GM15510 (cell line): ENCODE results near the gene FOXP1.

Experiments used
- POLR2A ChIP-seq: IDR thresholded peaks from 3 replicates; pipeline ENCODE4 v1.6.1; 2011; ENCODE audit warnings: borderline replicate concordance; ENCODE audit not compliant: insufficient read length; ENCODE audit errors: extremely low read depth

FOXP1 gene

GRCh38 chr3:71035314-71035713 lies 548.2 kb downstream of the FOXP1 start:
- TF ChIP-seq POLR2A = no peak

DNA sequence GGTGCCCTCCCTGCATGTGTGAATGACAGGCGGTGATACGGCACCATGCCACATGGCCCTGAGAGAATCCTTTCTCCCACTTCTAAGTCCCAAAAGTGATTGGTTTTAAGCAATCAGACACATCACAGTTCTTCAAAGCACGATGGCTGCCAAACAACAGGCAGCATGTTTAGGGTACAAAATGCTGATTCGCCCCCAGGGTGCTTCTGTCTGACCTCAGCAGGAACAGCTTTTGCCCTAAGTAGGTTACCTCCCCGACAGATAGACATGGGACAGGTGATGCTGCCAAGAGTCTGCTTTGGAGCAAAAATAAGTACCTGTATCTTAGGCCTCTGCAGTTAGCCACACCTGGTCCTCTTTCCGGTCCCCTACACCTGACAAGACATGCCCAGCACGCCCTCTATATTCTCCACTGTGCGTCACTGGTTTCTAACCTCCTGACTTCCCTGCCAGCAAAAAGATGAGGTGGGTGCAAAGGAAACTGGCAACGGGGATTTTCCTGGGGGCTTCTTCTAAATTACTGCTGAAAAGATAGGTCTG lies 549.8 kb downstream of the FOXP1 start:
- no peak for TF ChIP-seq POLR2A

- no peak for TF ChIP-seq POLR2A
These were observed 551.5 kb downstream of the FOXP1 start for GRCh38 chr3:71031914-71032521.

DNA sequence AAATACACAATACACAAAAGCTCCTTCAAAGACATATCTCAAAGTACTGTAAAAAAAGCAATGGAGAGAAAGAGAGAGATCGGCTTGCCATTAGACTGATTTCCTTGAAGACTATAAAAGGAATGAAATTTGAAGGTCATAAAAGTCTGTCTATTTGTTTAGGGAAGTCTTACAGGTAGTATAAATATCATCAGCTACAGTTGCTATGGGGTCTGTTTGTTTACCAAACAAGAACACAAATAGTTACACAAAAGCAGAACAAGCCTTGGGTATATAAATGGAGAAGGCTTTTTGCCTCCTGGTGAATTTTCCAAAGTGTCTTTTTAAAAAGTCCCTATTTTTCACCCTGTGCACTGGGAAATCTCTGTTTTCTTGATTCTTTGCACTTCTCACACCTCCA lies 552.3 kb downstream of the FOXP1 start:
- TF ChIP-seq POLR2A = no peak

DNA sequence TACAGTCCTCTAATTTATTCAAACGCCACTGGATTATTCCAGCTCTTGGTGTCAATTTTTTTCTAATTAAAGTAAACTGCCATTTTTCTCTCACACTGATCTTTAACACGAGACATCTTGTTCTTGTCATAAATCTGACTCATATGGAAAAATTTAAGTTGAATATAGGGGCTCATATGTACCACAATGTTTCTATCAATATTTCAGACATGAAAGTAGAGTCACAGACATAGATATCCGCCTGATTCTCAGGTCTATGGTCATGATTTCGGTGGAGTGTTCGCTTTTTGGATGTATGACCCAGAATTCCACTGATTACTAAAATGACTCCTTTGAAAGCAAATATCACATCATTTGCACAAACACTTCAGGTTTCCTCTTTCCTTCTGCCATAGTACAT lies 552.8 kb downstream of the FOXP1 start:
- TF ChIP-seq POLR2A = no peak

DNA sequence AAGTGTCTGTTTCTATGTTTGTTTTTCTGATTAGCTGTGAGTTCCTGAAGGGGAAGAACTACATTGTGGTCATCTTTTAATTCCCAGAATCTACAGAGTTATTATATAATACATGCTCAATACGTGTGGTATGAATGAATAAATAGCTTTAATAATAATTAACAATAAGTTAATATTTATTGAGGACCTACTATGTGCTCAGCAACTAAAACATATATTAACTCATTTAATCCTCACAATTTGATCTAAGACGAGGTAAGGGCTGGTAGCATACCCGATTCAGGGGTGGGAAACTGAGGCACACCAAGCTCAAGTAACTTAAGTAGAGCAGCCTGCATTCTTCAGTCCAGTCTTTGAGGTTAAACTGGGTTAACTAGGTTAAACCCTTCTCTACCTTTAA lies 553.8 kb downstream of the FOXP1 start:
- TF ChIP-seq POLR2A = no peak

- no peak for TF ChIP-seq POLR2A
These were observed 554.7 kb downstream of the FOXP1 start for GRCh38 chr3:71028802-71029201.

DNA sequence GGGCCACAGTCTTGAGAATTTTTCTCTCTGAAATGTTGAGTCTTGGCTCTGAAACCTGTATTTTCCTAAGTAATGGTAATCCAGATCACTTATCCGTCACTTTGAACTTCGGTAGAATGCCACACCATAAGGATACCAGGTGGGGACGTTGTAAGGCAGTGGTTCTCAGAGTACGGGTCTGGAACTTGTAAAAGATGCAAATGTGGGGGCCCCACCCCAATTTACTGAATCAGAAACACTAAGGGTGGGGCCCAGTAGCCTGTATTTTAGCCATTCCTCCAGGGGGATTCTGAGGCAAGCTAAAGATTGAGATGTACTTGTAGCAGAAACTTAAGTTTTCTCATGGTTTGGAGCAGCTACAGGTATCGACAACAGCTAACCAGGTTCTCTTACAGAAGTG lies 555.3 kb downstream of the FOXP1 start:
- TF ChIP-seq POLR2A = no peak

- TF ChIP-seq POLR2A = no peak
These were observed 556.6 kb downstream of the FOXP1 start for GRCh38 chr3:71026634-71027578.

- no peak for TF ChIP-seq POLR2A
These were observed 558.0 kb downstream of the FOXP1 start for GRCh38 chr3:71025516-71025915.

DNA sequence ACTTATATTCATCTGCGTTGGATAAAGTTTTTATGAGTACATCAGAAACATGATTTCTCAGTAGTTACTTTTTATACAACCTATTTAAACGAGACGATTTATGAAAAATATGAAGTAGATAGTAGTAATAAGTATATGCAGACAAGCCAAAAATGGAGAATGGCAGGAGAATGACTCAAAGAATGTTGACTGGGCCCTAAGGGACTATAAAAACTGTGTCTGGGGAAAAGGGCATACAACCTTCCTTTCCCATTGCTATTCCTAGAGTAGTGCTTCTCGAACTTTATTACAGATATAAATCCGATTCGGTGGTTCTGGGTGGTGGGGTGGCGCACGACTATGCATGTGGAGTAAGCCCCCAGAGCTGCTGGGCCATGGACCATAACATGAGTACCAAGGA lies 558.5 kb downstream of the FOXP1 start:
- TF ChIP-seq POLR2A = no peak

DNA sequence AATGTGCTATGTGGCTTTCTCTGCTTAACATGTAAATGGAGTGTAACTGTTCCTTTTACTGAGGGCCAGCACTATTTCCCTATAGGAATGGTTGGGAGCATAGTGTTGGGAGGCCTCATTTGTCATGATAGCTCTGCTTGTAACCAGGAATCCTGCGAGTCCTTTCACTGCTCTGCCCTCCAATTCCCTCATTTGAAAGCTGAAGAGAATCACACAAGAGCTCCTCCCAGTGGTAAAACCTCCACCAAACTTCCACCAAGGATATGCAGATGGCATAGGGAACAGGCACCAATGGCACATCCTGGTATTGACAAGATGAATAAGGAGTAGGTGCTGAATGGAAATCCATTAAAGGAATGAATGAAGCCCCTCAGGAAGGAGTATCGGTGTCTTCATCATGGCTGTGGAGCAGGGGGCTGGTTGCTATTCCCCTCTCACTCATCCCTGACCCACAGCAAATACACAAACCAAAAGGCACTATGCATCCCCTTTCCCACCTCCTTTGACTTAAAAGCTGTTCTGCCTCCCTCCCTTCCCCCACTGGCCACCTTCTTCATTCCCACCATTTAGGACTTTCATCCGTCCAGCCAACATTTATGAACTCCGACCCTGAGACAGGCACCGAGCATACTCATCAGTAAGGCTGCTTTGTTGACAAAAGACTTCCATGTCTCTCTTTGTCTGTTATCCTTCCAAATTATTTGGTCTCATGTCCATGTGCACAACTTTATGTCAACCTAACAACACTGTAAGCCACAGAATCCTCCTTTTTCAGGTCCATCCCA lies 560.8 kb downstream of the FOXP1 start:
- TF ChIP-seq POLR2A = no peak

DNA sequence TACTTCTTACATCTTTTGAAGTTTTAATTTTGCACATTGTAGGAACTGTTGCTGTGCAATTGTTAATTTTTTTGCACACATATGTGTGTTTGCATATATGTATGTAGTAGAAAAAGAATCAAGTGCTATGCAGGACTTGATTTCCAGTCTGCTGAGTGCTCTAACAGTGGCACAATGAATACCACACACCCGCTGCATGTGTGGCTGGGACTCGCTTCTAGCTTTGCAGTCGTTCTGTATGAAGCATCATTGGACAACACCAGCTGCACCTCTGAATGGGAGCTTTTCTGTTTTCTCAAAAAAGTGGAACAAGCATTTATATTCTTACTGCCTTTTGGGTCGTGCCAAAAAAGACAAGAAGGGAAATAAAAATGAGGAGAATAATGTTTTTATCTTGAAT lies 564.7 kb downstream of the FOXP1 start:
- TF ChIP-seq POLR2A = no peak

- no peak for TF ChIP-seq POLR2A
These were observed 567.2 kb downstream of the FOXP1 start for GRCh38 chr3:71016178-71016845.
